A673 (cell line): ENCODE results near the gene TEK.

Source experiments
- CTCF ChIP-seq: fragments of 300-800, 200-600 bp; sonication (generic); conservative IDR thresholded peaks from 2 replicates; pipeline ENCODE4 v1.5.1; 2017; ENCODE audit warnings: low read depth, mild to moderate bottlenecking, antibody characterized with exemption, low read length, moderate library complexity, mixed read lengths
- EZH2 ChIP-seq: fragments of 200-600 bp; sonication (generic); IDR thresholded peaks from 2 replicates; pipeline ENCODE4 v1.6.1; 2017; ENCODE audit warnings: borderline replicate concordance, low read depth, mild to moderate bottlenecking, mixed read lengths, antibody characterized with exemption, low read length; ENCODE audit not compliant: poor library complexity, severe bottlenecking

DNA sequence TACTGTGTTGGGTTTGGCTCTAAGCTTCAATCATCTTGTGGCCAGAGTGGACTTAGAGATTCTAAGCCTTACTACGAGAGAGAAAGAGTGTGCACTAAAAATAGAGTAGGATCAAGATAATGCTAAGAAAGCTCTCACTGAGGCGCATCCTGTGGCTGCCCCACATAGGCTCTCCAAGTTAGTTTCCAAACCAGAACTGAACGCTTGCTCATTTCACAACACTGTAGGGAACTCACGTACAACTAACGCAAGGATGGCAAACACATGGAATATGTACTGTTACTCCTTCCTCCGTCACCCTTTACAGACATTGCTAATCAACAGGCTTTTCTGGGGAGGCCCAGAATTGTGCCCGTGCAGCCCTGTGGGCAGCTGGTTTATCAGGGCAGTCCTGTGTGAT, 97.0 kb downstream of the TEK start:
- TF ChIP-seq CTCF = no peak
- no peak for TF ChIP-seq EZH2
